CD14-positive monocyte (primary cell): ENCODE measurements around the gene GNG11. TPM values are rescaled to one million over a fixed set of nuclear protein-coding genes. Genes with fewer than 3 reads are reported as not detected.

Source experiments
- DNase-seq, 3 donors: peaks; one replicate each; pipeline ENCODE4 v3.0.0-alpha.2; 2011 to 2022
- H2AFZ ChIP-seq: 2 replicates; pipeline ENCODE4 v1.6.0; 2012; ENCODE audit warnings: mild to moderate bottlenecking, low read depth, low read length, inconsistent platforms; ENCODE audit not compliant: insufficient read depth, poor library complexity, severe bottlenecking
- H3K27ac ChIP-seq, 2 donors: 1 replicate in 1 of 2; 2 replicates in 1 of 2; pipeline ENCODE4 v1.5.1; 2012 to 2013; ENCODE audit warnings: low read length in 2 of 2, control low read depth in 1 of 2, inconsistent platforms in 1 of 2, low read depth in 1 of 2, mild to moderate bottlenecking in 1 of 2
- H3K27me3 ChIP-seq, 2 donors: one replicate each; pipeline versions ENCODE4 v1.6.0 to v1.6.1; 2011 to 2013; ENCODE audit warnings: low read length in 2 of 2; ENCODE audit not compliant: control insufficient read depth in 2 of 2, insufficient read depth in 2 of 2
- H3K36me3 ChIP-seq, 2 donors: replicated peaks in 1 of 2; 1 replicate in 1 of 2; 2 replicates in 1 of 2; pipeline versions ENCODE4 v1.5.1 to v1.6.1; 2012 to 2013; ENCODE audit warnings: low read length in 2 of 2, control low read depth in 1 of 2, inconsistent platforms in 1 of 2, mild to moderate bottlenecking in 1 of 2; ENCODE audit not compliant: insufficient read depth in 2 of 2, control insufficient read depth in 1 of 2
- H3K4me1 ChIP-seq, 2 donors: 1 replicate in 1 of 2; 2 replicates in 1 of 2; pipeline versions ENCODE4 v1.5.1 to v1.6.1; 2012 to 2013; ENCODE audit warnings: low read length in 2 of 2, control low read depth in 1 of 2, inconsistent platforms in 1 of 2, mild to moderate bottlenecking in 1 of 2, moderate library complexity in 1 of 2; ENCODE audit not compliant: insufficient read depth in 2 of 2, control insufficient read depth in 1 of 2
- H3K4me2 ChIP-seq: replicated peaks from 2 replicates; pipeline ENCODE3; 2012; ENCODE audit warnings: low read length, moderate library complexity, mild to moderate bottlenecking; ENCODE audit not compliant: poor library complexity, severe bottlenecking; ENCODE audit errors: extremely low read depth
- H3K4me3 ChIP-seq, 3 experiments: fragments of 200-600 bp in 1 of 3; sonication (generic) in 1 of 3; replicated peaks in 1 of 3; 1 replicate in 2 of 3; 2 replicates in 1 of 3; pipeline ENCODE4 v1.5.1; 2011 to 2013; ENCODE audit warnings: low read length in 3 of 3, mild to moderate bottlenecking in 3 of 3, control low read depth in 2 of 3, low read depth in 2 of 3, inconsistent platforms in 1 of 3, moderate library complexity in 1 of 3
- H3K79me2 ChIP-seq: 2 replicates; pipeline ENCODE4 v1.6.0; 2012; ENCODE audit warnings: mild to moderate bottlenecking, control low read depth, inconsistent platforms, low read length, moderate library complexity; ENCODE audit not compliant: insufficient read depth
- H3K9ac ChIP-seq: 2 replicates; pipeline ENCODE4 v1.6.0; 2017; ENCODE audit warnings: low read length, mild to moderate bottlenecking; ENCODE audit not compliant: insufficient read depth, poor library complexity, severe bottlenecking
- H3K9me3 ChIP-seq, 2 donors: replicated peaks in 1 of 2; 1 replicate in 1 of 2; 2 replicates in 1 of 2; pipeline versions ENCODE4 v1.5.1 to v1.6.1; 2012 to 2013; ENCODE audit warnings: low read length in 2 of 2, control low read depth in 1 of 2; ENCODE audit not compliant: control insufficient read depth in 1 of 2, insufficient read depth in 1 of 2
- H4K20me1 ChIP-seq: 2 replicates; pipeline ENCODE4 v1.6.0; 2012; ENCODE audit warnings: mild to moderate bottlenecking, low read length, control low read depth, moderate library complexity; ENCODE audit not compliant: insufficient read depth
- H3K27ac Mint-ChIP-seq, 7 donors: one replicate each; pipeline ENCODE4 v1.8.0; 2020; ENCODE audit warnings: mild to moderate bottlenecking in 7 of 7, mixed read lengths in 7 of 7, moderate library complexity in 6 of 7, inconsistent platforms in 2 of 7
- H3K27me3 Mint-ChIP-seq, 3 donors: one replicate each; pipeline ENCODE4 v1.8.0; 2021 to 2022; ENCODE audit warnings: low read depth in 3 of 3, mild to moderate bottlenecking in 3 of 3, mixed read lengths in 3 of 3, moderate library complexity in 3 of 3, inconsistent platforms in 1 of 3
- H3K36me3 Mint-ChIP-seq, 2 donors: one replicate each; pipeline ENCODE4 v1.8.0; 2020; ENCODE audit warnings: mixed read lengths in 2 of 2, inconsistent platforms in 1 of 2, mild to moderate bottlenecking in 1 of 2
- H3K4me1 Mint-ChIP-seq: one replicate; pipeline ENCODE4 v1.8.0; 2020; ENCODE audit warnings: mild to moderate bottlenecking, mixed read lengths
- H3K4me3 Mint-ChIP-seq, 2 donors: one replicate each; pipeline ENCODE4 v1.8.0; 2020; ENCODE audit warnings: mild to moderate bottlenecking in 2 of 2, mixed read lengths in 2 of 2, moderate library complexity in 1 of 2
- H3K9me3 Mint-ChIP-seq, 7 donors: one replicate each; pipeline ENCODE4 v1.8.0; 2020 to 2022; ENCODE audit warnings: mixed read lengths in 7 of 7, mild to moderate bottlenecking in 6 of 7, moderate library complexity in 6 of 7, inconsistent platforms in 2 of 7
- WGBS: methylation state at CpG from one replicate; pipeline ENCODE4 v1.1.5; 2013; ENCODE audit warnings: missing lambda C conversion rate; ENCODE audit not compliant: insufficient coverage; 5-methylcytosine and 5-hydroxymethylcytosine counted together
- intact Hi-C, 2 donors: fragments of 100-400 bp; cut with micrococcal nuclease; formaldehyde crosslinking; loops; one replicate each; pipeline versions ENCODE4 v1.15.0 to v1.15.1; 2023
- polyA plus RNA-seq, 3 donors: library from polyadenylated mRNA; depleted of rRNA in 1 of 3; unstranded in 2 of 3; stranded (reverse) in 1 of 3; fragments of 300-500 nt in 2 of 3; fragments of >200 nt in 1 of 3; fragmentation: Illumina TruSeq in 2 of 3; gene quantifications; 1 replicate in 2 of 3; 2 replicates in 1 of 3; pipeline ENCODE4 v1.2.3, GENCODE V29; 2012 to 2021
- TF ChIP-seq, protein P1 (sequence below): fragments of 200-600 bp; IDR thresholded peaks from one replicate; pipeline ENCODE4 v1.8.0; 2022; ENCODE audit warnings: antibody characterized with exemption, mild to moderate bottlenecking

Gene GNG11
- polyA plus RNA-seq, 3 donors = 1.0 to 1.6 TPM; not detected in 1

DNA sequence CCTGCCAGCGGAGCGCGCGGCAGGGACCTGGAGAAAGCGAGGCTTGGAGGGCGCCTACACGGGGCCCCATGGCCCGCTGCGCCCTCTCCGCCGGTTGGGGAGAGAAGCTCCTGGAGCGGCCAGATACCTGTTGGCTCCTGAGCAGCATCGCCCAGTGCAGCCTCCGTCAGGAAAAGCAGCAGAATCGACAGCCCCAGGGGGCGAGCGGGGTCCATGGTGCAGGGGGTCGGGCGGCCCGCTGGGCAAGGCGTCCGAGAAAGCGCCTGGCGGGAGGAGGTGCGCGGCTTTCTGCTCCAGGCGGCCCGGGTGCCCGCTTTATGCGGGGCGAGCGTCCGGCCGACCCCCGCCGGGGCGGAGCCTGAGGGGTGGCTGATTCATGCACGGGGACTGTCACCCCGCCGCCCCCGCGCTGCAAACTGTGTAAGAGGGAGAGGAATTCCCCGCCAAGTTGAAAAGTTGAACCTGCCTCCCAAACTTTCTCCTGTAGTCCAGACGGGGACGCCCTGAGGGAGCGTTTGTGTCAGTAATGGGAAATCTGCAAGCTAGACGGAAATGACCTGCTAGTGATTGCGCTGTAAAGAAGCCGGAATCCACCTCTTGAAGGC, 31.0 kb upstream of the GNG11 start, which contains the start of gene TFPI2:
Gene TFPI2, minus strand, starts transcription at position 290 of the 605 bp plus-strand sequence. Its CDS starts 75 bp downstream, at position 215.
- peaks cover 0 to 2% of the 10 kb centered on the region in 2 donors for H3K36me3 Mint-ChIP-seq
- Histone ChIP-seq H3K9ac (no peak within 1 kb of the TSS), H3K27me3 (peaks cover 34 to 47% of the 10 kb centered on the region in 2 donors), H3K79me2 (no peaks in the 10 kb centered on the region), H4K20me1 (no peaks in the 10 kb centered on the region), H3K4me3 (no peak within 1 kb of the TSS), H3K4me1 (no peaks in the 10 kb centered on the region), H3K36me3 (no peaks in the 10 kb centered on the region), H2AFZ (no peak within 1 kb of the TSS), H3K27ac (no peak within 1 kb of the TSS), H3K4me2 (no peak within 1 kb of the TSS), H3K9me3 (no peaks in the 10 kb centered on the region)
- DNase-seq = no peak
- TF ChIP-seq, protein P1, sequence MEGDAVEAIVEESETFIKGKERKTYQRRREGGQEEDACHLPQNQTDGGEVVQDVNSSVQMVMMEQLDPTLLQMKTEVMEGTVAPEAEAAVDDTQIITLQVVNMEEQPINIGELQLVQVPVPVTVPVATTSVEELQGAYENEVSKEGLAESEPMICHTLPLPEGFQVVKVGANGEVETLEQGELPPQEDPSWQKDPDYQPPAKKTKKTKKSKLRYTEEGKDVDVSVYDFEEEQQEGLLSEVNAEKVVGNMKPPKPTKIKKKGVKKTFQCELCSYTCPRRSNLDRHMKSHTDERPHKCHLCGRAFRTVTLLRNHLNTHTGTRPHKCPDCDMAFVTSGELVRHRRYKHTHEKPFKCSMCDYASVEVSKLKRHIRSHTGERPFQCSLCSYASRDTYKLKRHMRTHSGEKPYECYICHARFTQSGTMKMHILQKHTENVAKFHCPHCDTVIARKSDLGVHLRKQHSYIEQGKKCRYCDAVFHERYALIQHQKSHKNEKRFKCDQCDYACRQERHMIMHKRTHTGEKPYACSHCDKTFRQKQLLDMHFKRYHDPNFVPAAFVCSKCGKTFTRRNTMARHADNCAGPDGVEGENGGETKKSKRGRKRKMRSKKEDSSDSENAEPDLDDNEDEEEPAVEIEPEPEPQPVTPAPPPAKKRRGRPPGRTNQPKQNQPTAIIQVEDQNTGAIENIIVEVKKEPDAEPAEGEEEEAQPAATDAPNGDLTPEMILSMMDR = no peak
- H3K27me3 Mint-ChIP-seq = peaks cover 35 to 50% (median 43%) of the 10 kb centered on the region in 3 donors
- no peak within 1 kb of the TSS for H3K27ac Mint-ChIP-seq
- WGBS = under 1% methylated on average over 38 of the region's 49 CpGs
- peaks cover 0 to 12% (median 4%) of the 10 kb centered on the region in 7 donors for H3K9me3 Mint-ChIP-seq
- peaks cover 6% of the 10 kb centered on the region for H3K4me1 Mint-ChIP-seq
- peak within 1 kb of the TSS in 1 of 2 donors; percentile 85 for H3K4me3 Mint-ChIP-seq
- intact Hi-C loops = no loop called here

DNA sequence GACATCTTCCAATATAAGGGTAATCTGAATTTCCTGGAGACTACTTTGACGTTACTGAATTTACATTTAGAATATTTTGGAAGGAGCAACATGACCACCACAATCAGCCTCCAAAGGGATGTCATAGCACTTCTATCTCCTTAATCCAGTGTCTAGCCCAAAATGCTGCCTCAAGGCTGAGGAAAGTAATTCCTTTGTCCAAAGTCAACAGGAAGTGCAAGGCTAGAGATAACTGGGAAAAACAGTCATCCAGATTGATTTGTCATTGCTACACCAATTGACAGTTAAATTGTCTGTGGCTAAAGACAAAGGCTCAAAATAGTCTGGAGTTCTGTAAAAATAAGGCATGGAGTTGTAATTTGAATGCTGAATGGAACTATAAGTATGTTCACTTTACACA, 27.1 kb upstream of the GNG11 start:
- H3K27me3 Mint-ChIP-seq = peaks cover 28 to 42% (median 33%) of the 10 kb centered on the region in 3 donors
- no CpG with 5 or more reads among the region's 1 CpG for WGBS

More for the DNA sequence above, 27.1 kb upstream of the GNG11 start:
- TF ChIP-seq, protein P1 = no peak
- H3K36me3 Mint-ChIP-seq = peaks cover 0 to 2% of the 10 kb centered on the region in 2 donors
- peaks cover 6% of the 10 kb centered on the region for H3K4me1 Mint-ChIP-seq
- Histone ChIP-seq H3K4me1 (no peaks in the 10 kb centered on the region), H3K9ac (no peak overlapping the region), H2AFZ (no peak overlapping the region), H3K9me3 (no peaks in the 10 kb centered on the region), H3K4me3 (no peak overlapping the region), H3K79me2 (no peaks in the 10 kb centered on the region), H3K27me3 (peaks cover 26 to 34% of the 10 kb centered on the region in 2 donors), H3K36me3 (no peaks in the 10 kb centered on the region), H3K4me2 (no peak overlapping the region), H3K27ac (no peak overlapping the region), H4K20me1 (no peaks in the 10 kb centered on the region)
- no peak overlapping the region for H3K27ac Mint-ChIP-seq
- intact Hi-C loops = no loop called here
- DNase-seq = no peak
- no peak overlapping the region for H3K4me3 Mint-ChIP-seq
- H3K9me3 Mint-ChIP-seq = peaks cover 0 to 12% (median 4%) of the 10 kb centered on the region in 7 donors
